Right atrium auricular region (tissue), 2 donors: ENCODE measurements around the gene PRICKLE2. TPM values are rescaled to one million over a fixed set of nuclear protein-coding genes. Genes with fewer than 3 reads are reported as not detected.

ENCODE experiments used
- DNase-seq: peaks from one replicate; pipeline ENCODE4 v3.0.0-alpha.2; 2019; ENCODE audit warnings: low spot score
- H3K27ac ChIP-seq, 2 donors: fragments of 200-600 bp; sonication (generic); 1 replicate in 1 of 2; 2 replicates in 1 of 2; pipeline ENCODE4 v1.5.1; 2016 to 2019
- H3K27me3 ChIP-seq, 2 donors: fragments of 200-600 bp; sonication (generic); one replicate each; pipeline versions ENCODE4 v1.5.1 to v1.6.0; 2017 to 2019
- H3K36me3 ChIP-seq: fragments of 200-600 bp; sonication (generic); one replicate; pipeline ENCODE4 v1.5.1; 2016
- H3K4me1 ChIP-seq, 2 donors: fragments of 200-600 bp; sonication (generic); one replicate each; pipeline versions ENCODE4 v1.5.1 to v1.6.0; 2017 to 2019
- H3K4me3 ChIP-seq, 2 donors: fragments of 200-600 bp; sonication (generic); 1 replicate in 1 of 2; 2 replicates in 1 of 2; pipeline ENCODE4 v1.5.1; 2017 to 2019; ENCODE audit warnings: mild to moderate bottlenecking in 1 of 2, moderate library complexity in 1 of 2
- H3K9me3 ChIP-seq, 2 donors: fragments of 200-600 bp; sonication (generic); one replicate each; pipeline ENCODE4 v1.5.1; 2019
- CTCF ChIP-seq, 2 donors: fragments of 200-600 bp; sonication (generic); IDR thresholded peaks; one replicate each; pipeline ENCODE4 v1.5.1; 2019; ENCODE audit warnings: antibody characterized with exemption in 2 of 2
- total RNA-seq, 2 donors: library from RNA; depleted of rRNA; stranded (reverse); fragments of >200 nt; gene quantifications; one replicate each; pipeline ENCODE4 v1.1.0, GENCODE V29; 2016

Gene PRICKLE2
- total RNA-seq, 2 donors from 2014 or later, result 18.4 to 22.2 TPM

GRCh38 chr3:64081235-64081630 lies 144.0 kb downstream of the PRICKLE2 start:
- no peaks in the 10 kb centered on the region for H3K36me3 ChIP-seq
- H3K4me1 ChIP-seq, result no peaks in the 10 kb centered on the region
- no peak overlapping the region for H3K27ac ChIP-seq
- DNase-seq, result no peak
- H3K9me3 ChIP-seq, result no peaks in the 10 kb centered on the region
- TF ChIP-seq CTCF (IDR thresholded peaks at IDR 0.05), result no peak
- H3K4me3 ChIP-seq, result no peak overlapping the region
- H3K27me3 ChIP-seq, result no peaks in the 10 kb centered on the region

GRCh38 chr3:64080616-64081234 lies 144.5 kb downstream of the PRICKLE2 start:
- no peak overlapping the region for H3K4me3 ChIP-seq
- no peak overlapping the region for H3K27ac ChIP-seq
- DNase-seq, result no peak
- no peaks in the 10 kb centered on the region for H3K4me1 ChIP-seq
- TF ChIP-seq CTCF (IDR thresholded peaks at IDR 0.05), result no peak
- H3K9me3 ChIP-seq, result no peaks in the 10 kb centered on the region
- H3K27me3 ChIP-seq, result no peaks in the 10 kb centered on the region
- H3K36me3 ChIP-seq, result no peaks in the 10 kb centered on the region

- H3K9me3 ChIP-seq, result no peaks in the 10 kb centered on the region
- no peak for DNase-seq
- no peaks in the 10 kb centered on the region for H3K36me3 ChIP-seq
- no peaks in the 10 kb centered on the region for H3K4me1 ChIP-seq
- H3K27ac ChIP-seq, result no peak overlapping the region
- no peaks in the 10 kb centered on the region for H3K27me3 ChIP-seq
- no peak overlapping the region for H3K4me3 ChIP-seq
- TF ChIP-seq CTCF (IDR thresholded peaks at IDR 0.05), result no peak
Observed at GRCh38 chr3:64079369-64080150, 145.7 kb downstream of the PRICKLE2 start.

GRCh38 chr3:64078966-64079365 lies 146.3 kb downstream of the PRICKLE2 start:
- H3K9me3 ChIP-seq, result no peaks in the 10 kb centered on the region
- H3K4me3 ChIP-seq, result no peak overlapping the region
- TF ChIP-seq CTCF (IDR thresholded peaks at IDR 0.05), result no peak
- no peak overlapping the region for H3K27ac ChIP-seq
- H3K36me3 ChIP-seq, result no peaks in the 10 kb centered on the region
- DNase-seq, result no peak
- H3K4me1 ChIP-seq, result no peaks in the 10 kb centered on the region
- H3K27me3 ChIP-seq, result no peaks in the 10 kb centered on the region

- Histone ChIP-seq H3K9me3 (no peaks in the 10 kb centered on the region), H3K27me3 (no peaks in the 10 kb centered on the region), H3K27ac (no peak overlapping the region), H3K36me3 (no peaks in the 10 kb centered on the region), H3K4me3 (no peak overlapping the region), H3K4me1 (no peaks in the 10 kb centered on the region)
- no peak for TF ChIP-seq CTCF (IDR thresholded peaks at IDR 0.05)
- DNase-seq, result no peak
Observed at GRCh38 chr3:64074895-64075679, 150.2 kb downstream of the PRICKLE2 start.
